ENCODE data around the gene RFNG. TPM values are rescaled to one million over a fixed set of nuclear protein-coding genes. Genes with fewer than 3 reads are reported as not detected.

Gene RFNG
- total and polyA plus RNA-seq, 2 donors from 2014 or later: 29.8 to 47.3 TPM

DNA sequence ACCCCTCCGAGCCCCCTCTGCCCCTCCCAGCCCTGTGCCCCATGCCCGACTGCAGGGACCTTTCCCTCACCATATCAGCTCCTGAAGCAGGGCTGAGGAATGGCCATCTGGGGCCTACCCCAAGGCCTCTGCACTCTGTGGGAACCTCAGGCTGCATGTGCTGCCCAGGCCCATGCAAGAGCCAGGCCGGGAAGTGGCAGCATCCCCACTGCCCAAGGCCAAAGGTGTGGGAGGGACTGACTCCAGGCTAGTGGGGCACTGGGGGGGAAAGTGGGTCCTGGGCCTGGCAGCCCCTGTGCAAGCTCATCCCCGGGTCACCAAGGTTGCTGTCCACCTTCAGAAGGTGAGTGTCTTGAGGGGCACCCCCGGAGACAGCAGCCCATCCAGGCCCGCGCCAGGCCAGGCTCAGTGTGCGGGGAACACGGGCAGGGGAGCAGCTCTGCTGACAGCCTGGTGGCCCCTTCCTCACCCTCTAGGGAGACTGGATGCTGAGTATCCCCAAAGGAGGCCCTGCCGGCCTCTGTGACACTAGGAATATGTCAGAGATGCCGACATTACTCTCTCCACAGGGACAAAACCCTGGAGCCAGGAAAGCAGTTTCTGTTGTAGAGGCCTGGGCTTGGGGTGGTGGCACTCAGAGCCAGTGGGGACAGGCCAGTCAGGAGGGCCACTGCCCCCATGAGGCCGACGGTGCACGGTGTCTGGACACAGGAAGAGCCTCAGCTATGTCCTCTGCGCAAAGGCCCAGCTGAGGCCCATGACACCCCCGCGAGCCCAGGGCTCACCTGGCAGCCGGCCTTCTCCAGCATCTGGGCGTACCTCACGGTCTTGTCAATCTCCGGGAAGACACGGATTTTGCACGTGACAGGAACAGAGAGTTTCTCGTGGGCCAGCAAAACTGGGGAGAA lies 10.7 kb upstream of the RFNG start:
- TF ChIP-seq, protein P1, sequence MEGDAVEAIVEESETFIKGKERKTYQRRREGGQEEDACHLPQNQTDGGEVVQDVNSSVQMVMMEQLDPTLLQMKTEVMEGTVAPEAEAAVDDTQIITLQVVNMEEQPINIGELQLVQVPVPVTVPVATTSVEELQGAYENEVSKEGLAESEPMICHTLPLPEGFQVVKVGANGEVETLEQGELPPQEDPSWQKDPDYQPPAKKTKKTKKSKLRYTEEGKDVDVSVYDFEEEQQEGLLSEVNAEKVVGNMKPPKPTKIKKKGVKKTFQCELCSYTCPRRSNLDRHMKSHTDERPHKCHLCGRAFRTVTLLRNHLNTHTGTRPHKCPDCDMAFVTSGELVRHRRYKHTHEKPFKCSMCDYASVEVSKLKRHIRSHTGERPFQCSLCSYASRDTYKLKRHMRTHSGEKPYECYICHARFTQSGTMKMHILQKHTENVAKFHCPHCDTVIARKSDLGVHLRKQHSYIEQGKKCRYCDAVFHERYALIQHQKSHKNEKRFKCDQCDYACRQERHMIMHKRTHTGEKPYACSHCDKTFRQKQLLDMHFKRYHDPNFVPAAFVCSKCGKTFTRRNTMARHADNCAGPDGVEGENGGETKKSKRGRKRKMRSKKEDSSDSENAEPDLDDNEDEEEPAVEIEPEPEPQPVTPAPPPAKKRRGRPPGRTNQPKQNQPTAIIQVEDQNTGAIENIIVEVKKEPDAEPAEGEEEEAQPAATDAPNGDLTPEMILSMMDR (IDR thresholded peaks at IDR 0.05; ENCODE audit: borderline replicate concordance, extremely low read depth, insufficient read depth): no peak
- no peak for DNase-seq

DNA sequence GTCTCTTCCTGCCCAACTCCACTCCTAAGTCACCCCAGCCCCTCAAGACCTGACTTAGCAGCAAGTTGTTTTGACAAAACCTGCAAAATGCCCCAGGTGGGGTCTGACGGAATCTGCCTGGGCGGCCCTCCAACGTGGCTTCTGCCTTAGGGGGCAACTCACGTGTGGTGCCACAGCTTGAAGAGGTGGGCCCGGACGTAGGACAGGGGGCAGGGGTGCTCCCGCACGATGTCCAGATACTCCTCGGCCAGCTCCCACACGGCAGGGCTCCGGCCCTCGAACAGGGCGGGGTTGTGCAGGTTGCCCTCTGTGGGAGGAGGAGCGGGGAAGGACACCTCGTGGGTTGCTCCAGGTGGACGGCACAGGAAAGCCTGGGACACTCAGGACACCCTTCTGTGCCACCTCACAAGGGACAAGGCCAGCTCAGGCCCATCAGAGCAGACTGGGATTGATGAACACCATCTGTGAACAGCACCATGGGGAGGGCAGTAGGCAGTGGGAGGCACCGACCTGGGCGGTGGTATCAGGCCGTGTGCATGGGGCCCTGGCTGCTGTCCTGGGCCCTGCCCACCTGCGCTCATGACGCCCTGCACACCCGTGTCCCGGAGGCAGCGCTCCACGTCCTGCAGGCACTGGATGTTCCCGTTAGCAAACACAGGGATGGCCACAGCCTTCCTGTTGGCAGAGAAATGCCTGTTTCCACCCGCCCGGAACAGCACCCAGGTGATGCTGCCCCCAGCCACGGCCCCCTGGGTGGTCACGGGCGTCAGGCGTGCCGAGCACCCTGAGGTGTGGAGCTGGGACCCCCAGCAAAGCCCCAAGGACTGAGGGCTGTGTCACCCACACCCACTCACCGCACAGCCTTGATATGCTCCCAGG lies 9.7 kb upstream of the RFNG start:
- DNase-seq (peak in 1 of 5 donors; percentile 63), FAIRE-seq (no peak)
- Histone ChIP-seq H3K27me3 (ENCODE audit: control insufficient read depth, insufficient read depth, low read length) (no peaks in the 10 kb centered on the region), H3K4me3 (ENCODE audit: low read length in 3 of 3) (no peak overlapping the region), H3K9me3 (ENCODE audit: control insufficient read depth in 2 of 3, insufficient read depth in 1 of 3, low read length in 3 of 3) (no peaks in the 10 kb centered on the region), H3K36me3 (ENCODE audit: control insufficient read depth in 2 of 3, insufficient read depth in 3 of 3, low read length in 3 of 3) (peaks cover 0 to 21% (median 5%) of the 10 kb centered on the region in 3 donors), H3K4me1 (ENCODE audit: control insufficient read depth in 2 of 3, insufficient read depth in 2 of 3, low read depth in 1 of 3, low read length in 3 of 3) (peaks cover 0 to 24% (median 14%) of the 10 kb centered on the region in 3 donors), H3K27ac (ENCODE audit: low read depth in 2 of 2, low read length in 2 of 2) (no peak overlapping the region), H3K9ac (ENCODE audit: low read length in 3 of 3) (no peak overlapping the region)
- TF ChIP-seq, protein P1 (IDR thresholded peaks at IDR 0.05; ENCODE audit: borderline replicate concordance, extremely low read depth, insufficient read depth): no peak
- intact Hi-C loops (cut with DNase I): no loop called here

More for the DNA sequence above, 10.7 kb upstream of the RFNG start:
- no peak overlapping the region for H3K4me3 ChIP-seq (ENCODE audit: low read length in 3 of 3)
- intact Hi-C loops (cut with DNase I): no loop called here
- FAIRE-seq: no peak
- H3K27ac ChIP-seq (ENCODE audit: low read depth in 2 of 2, low read length in 2 of 2): no peak overlapping the region
- H3K36me3 ChIP-seq (ENCODE audit: control insufficient read depth in 2 of 3, insufficient read depth in 3 of 3, low read length in 3 of 3): peaks cover 0 to 21% (median 4%) of the 10 kb centered on the region in 3 donors
- H3K9me3 ChIP-seq (ENCODE audit: control insufficient read depth in 2 of 3, insufficient read depth in 1 of 3, low read length in 3 of 3): no peaks in the 10 kb centered on the region
- no peak overlapping the region for H3K9ac ChIP-seq (ENCODE audit: low read length in 3 of 3)
- peaks cover 0 to 22% (median 15%) of the 10 kb centered on the region in 3 donors for H3K4me1 ChIP-seq (ENCODE audit: control insufficient read depth in 2 of 3, insufficient read depth in 2 of 3, low read depth in 1 of 3, low read length in 3 of 3)
- no peaks in the 10 kb centered on the region for H3K27me3 ChIP-seq (ENCODE audit: control insufficient read depth, insufficient read depth, low read length)

DNA sequence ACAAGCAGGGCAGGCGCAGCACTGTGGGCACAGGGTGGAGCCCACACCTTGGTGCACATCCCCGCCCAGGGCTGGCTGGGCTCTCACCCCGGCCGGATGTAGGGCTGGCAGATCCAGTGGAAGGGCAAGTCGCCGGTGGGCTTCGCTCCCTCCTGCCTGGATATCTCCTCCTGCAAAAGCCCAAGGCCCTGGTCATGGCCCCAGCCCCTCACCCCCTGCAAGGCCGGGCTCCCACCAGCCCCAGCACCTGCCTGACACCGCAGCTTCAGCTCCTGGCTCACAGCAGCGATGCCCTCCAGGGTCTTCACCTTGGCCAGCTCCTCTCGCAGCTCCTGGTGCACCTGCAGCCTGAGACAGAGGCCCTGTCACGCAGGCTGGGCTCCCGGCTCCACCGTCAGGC lies 9.0 kb upstream of the RFNG start:
- DNase-seq (peak in 1 of 5 donors; percentile 68), FAIRE-seq (no peak)
- intact Hi-C loops (cut with DNase I): no loop called here

More for the DNA sequence above, 9.0 kb upstream of the RFNG start:
- H3K27me3 ChIP-seq (ENCODE audit: control insufficient read depth, insufficient read depth, low read length): no peaks in the 10 kb centered on the region
- TF ChIP-seq, protein P1 (IDR thresholded peaks at IDR 0.05; ENCODE audit: borderline replicate concordance, extremely low read depth, insufficient read depth): no peak
- no peaks in the 10 kb centered on the region for H3K9me3 ChIP-seq (ENCODE audit: control insufficient read depth in 2 of 3, insufficient read depth in 1 of 3, low read length in 3 of 3)
- H3K4me1 ChIP-seq (ENCODE audit: control insufficient read depth in 2 of 3, insufficient read depth in 2 of 3, low read depth in 1 of 3, low read length in 3 of 3): peaks cover 0 to 23% (median 9%) of the 10 kb centered on the region in 3 donors
- no peak overlapping the region for H3K4me3 ChIP-seq (ENCODE audit: low read length in 3 of 3)
- no peak overlapping the region for H3K9ac ChIP-seq (ENCODE audit: low read length in 3 of 3)
- peaks cover 0 to 21% (median 5%) of the 10 kb centered on the region in 3 donors for H3K36me3 ChIP-seq (ENCODE audit: control insufficient read depth in 2 of 3, insufficient read depth in 3 of 3, low read length in 3 of 3)
- no peak overlapping the region for H3K27ac ChIP-seq (ENCODE audit: low read depth in 2 of 2, low read length in 2 of 2)
